Eye (tissue), 1 donor: ENCODE results near the gene PHB1.

Experiments
- DNase-seq: peaks from one replicate; pipeline ENCODE4 v3.0.0-alpha.2; 2015

Gene PHB1

GRCh38 chr17:49403514-49404289 is 11.0 kb downstream of the PHB1 start:
- no peak for DNase-seq

GRCh38 chr17:49402706-49403105 is 12.0 kb downstream of the PHB1 start:
- DNase-seq, result peak; percentile 19

- no peak for DNase-seq
Measured at GRCh38 chr17:49401971-49402611, 12.6 kb downstream of the PHB1 start.

GRCh38 chr17:49399995-49400394 is 14.7 kb downstream of the PHB1 start:
- DNase-seq, result peak; percentile 21

- DNase-seq, result no peak
Measured at GRCh38 chr17:49397586-49397985, 17.1 kb downstream of the PHB1 start.

GRCh38 chr17:49393491-49394255 is 21.0 kb downstream of the PHB1 start:
- DNase-seq, result no peak

GRCh38 chr17:49390548-49391324 is 23.9 kb downstream of the PHB1 start:
- no peak for DNase-seq

- peak; percentile 29 for DNase-seq
Measured at GRCh38 chr17:49389514-49390347, 25.0 kb downstream of the PHB1 start.

- DNase-seq, result no peak
Measured at GRCh38 chr17:49388692-49389513, 25.8 kb downstream of the PHB1 start.

GRCh38 chr17:49388290-49388640 is 26.4 kb downstream of the PHB1 start:
- DNase-seq, result no peak

- no peak for DNase-seq
Measured at GRCh38 chr17:49387498-49388289, 27.0 kb downstream of the PHB1 start.

- no peak for DNase-seq
Measured at GRCh38 chr17:49386373-49386772, 28.3 kb downstream of the PHB1 start.

- no peak for DNase-seq
Measured at GRCh38 chr17:49384951-49385350, 29.7 kb downstream of the PHB1 start.

GRCh38 chr17:49383060-49383459 is 31.6 kb downstream of the PHB1 start:
- DNase-seq, result no peak

GRCh38 chr17:49382556-49382955 is 32.1 kb downstream of the PHB1 start:
- no peak for DNase-seq

GRCh38 chr17:49381793-49382192 is 32.9 kb downstream of the PHB1 start:
- DNase-seq, result no peak

- DNase-seq, result no peak
Measured at GRCh38 chr17:49381033-49381432, 33.6 kb downstream of the PHB1 start.

- peak; percentile 66 for DNase-seq
Measured at GRCh38 chr17:49379926-49380325, 34.8 kb downstream of the PHB1 start.

GRCh38 chr17:49378311-49378710 is 36.4 kb downstream of the PHB1 start:
- DNase-seq, result no peak

GRCh38 chr17:49375544-49375943 is 39.1 kb downstream of the PHB1 start:
- DNase-seq, result no peak
